ENCODE results near the gene UBQLN4.

DNA sequence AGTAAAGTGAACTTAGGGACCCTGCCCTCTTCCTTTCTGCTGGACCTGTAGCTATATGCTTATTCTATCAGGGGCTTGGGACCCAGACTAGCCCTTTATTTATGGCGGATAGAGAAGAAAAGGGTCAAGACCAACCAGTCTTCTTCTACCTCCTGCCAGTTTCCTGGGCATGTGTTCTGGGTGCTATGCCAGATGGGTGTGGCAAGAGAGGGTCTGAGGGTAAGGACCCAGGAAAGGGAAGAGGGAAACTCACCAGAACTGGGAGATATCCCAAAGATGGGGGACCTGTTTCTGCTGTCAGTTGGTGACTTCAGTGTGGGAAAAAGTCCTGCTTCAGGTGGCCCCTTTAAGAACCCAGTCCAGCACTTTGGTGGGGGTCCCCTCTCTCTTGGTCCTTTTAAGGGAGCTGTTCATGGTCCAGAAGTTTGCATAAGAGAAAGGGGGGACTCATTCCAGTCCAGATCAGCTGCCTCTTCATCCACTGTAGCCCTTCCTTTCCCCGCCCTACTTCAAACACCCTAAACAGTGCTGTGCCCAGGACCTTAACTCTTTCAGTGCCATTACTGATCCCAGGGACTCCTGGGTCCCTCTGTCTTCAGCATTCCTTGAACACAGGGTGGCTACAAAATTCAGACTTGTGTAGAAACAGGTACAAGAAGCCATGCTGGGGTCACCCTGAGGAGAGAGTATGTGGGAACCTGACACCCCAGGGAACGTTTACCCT lies 51.2 kb downstream of the UBQLN4 start:
- peak in 1 of 4 donors; percentile 19 for TF ChIP-seq POLR2A (IDR thresholded peaks at IDR 0.05)
- no peak for TF ChIP-seq CTCF (IDR thresholded peaks at IDR 0.05)
